HuH-7 (cell line): ENCODE results near the gene EXOSC3.
"Not testable (repeated sequence)": the region's sequence is repeated elsewhere in the genome, so short reads cannot be mapped to it uniquely, and the experiment has no call there.

Experiments used
- DNase-seq: peaks from one replicate; pipeline ENCODE4 v3.0.0; 2011; ENCODE audit warnings: low spot score

EXOSC3 gene

GRCh38 chr9:37784616-37785483 is at the start of gene EXOSC3:
Gene EXOSC3, minus strand, starts transcription at chr9:37785064. Its CDS starts 20 bp downstream, at chr9:37785044.
- peak; percentile 98 for DNase-seq

GRCh38 chr9:37827483-37828165 is 42.8 kb upstream of the EXOSC3 start:
- DNase-seq: no peak

GRCh38 chr9:37825174-37825573 is 40.3 kb upstream of the EXOSC3 start:
- DNase-seq: not testable (repeated sequence)

- no peak for DNase-seq
These were observed 35.3 kb upstream of the EXOSC3 start for GRCh38 chr9:37820142-37820541.

GRCh38 chr9:37818849-37819248 is 34.0 kb upstream of the EXOSC3 start:
- no peak for DNase-seq

- DNase-seq: no peak
These were observed 28.0 kb upstream of the EXOSC3 start for GRCh38 chr9:37812773-37813379.

- DNase-seq: no peak
These were observed 27.1 kb upstream of the EXOSC3 start for GRCh38 chr9:37811906-37812476.

GRCh38 chr9:37809676-37810075 is 24.8 kb upstream of the EXOSC3 start:
- DNase-seq: not testable (repeated sequence)

- DNase-seq: no peak
These were observed 21.4 kb upstream of the EXOSC3 start for GRCh38 chr9:37806271-37806670.

GRCh38 chr9:37801959-37802711 is 17.3 kb upstream of the EXOSC3 start:
- no peak for DNase-seq

- no peak for DNase-seq
These were observed 16.5 kb upstream of the EXOSC3 start for GRCh38 chr9:37801287-37801850.

- DNase-seq: peak; percentile 97
These were observed 15.9 kb upstream of the EXOSC3 start, which contains the start of gene DCAF10 for GRCh38 chr9:37800631-37801286. Gene DCAF10, plus strand, starts transcription at chr9:37800797. Its CDS starts 70 bp downstream, at chr9:37800867.

- no peak for DNase-seq
These were observed 13.8 kb upstream of the EXOSC3 start for GRCh38 chr9:37798677-37799076.

GRCh38 chr9:37796232-37796631 is 11.4 kb upstream of the EXOSC3 start:
- DNase-seq: no peak

GRCh38 chr9:37792122-37792521 is 7.3 kb upstream of the EXOSC3 start:
- DNase-seq: no peak

GRCh38 chr9:37790096-37790495 is 5.2 kb upstream of the EXOSC3 start:
- no peak for DNase-seq

- DNase-seq: no peak
These were observed 3.5 kb upstream of the EXOSC3 start for GRCh38 chr9:37788332-37788731.

GRCh38 chr9:37787059-37787458 is 2.2 kb upstream of the EXOSC3 start:
- DNase-seq: no peak

- DNase-seq: no peak
These were observed 611 bp downstream of the EXOSC3 start for GRCh38 chr9:37784291-37784615.

- no peak for DNase-seq
These were observed 6.3 kb downstream of the EXOSC3 start for GRCh38 chr9:37778534-37778933.

- DNase-seq: no peak
These were observed 8.5 kb downstream of the EXOSC3 start for GRCh38 chr9:37776328-37776727.
